Activated T-helper 9 cell treated with anti-CD3 and anti-CD28 coated beads, Interleukin-2, amount 50 U/mL, for 16 hours (primary cell): ENCODE measurements around the gene SLC34A3.
"Not testable (repeated sequence)": the region's sequence is repeated elsewhere in the genome, so short reads cannot be mapped to it uniquely, and the experiment has no call there.

Experiments
- DNase-seq: peaks from one replicate; pipeline ENCODE4 v3.0.0-alpha.2; 2020; ENCODE audit warnings: low read depth

The SLC34A3 gene

DNA sequence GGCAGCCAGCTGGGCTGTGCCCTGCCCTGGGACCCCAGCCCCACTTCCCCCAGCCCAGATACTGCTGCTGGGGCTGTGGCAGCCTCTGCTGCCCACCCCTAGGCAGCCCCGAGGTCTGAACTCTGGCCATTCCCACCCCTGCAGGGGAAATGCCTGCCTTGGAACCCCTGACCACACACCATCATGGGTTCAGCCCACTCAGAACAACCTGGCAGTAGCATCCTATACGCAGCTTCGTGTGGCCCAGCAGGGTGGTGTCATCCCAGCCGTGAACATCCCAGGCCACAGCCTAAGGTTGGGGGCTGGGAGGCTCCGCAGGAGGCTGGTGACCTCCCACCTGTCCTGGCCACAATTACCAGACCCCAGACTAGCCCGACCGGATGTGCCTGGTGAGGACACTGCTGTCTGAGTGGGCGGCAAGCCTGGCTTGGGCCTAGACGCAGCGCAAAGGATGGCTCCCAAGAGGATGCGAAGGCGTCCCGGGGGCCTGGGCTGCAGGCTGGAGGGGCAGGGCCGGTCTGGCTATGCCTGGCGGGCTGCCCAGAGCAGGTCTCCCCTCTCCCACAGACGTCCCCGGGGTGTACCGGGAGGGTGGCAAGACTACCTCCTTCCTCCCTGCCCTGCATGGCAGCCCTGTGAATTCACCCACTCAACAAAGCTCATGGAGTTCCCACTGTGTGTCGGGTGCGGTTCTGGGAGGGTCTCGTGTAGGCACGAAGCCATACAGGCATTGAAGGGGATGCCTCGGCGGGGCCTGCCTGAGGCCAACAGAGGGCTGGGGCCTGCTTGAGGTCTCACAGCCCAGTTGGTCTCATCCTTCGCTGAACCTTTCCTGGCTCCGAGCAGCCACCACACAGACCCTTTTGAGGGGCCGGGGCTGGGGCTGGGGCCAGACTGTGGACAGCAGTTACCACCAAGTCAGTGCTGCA is 1.5 kb upstream of the SLC34A3 start:
- DNase-seq = no peak

DNA sequence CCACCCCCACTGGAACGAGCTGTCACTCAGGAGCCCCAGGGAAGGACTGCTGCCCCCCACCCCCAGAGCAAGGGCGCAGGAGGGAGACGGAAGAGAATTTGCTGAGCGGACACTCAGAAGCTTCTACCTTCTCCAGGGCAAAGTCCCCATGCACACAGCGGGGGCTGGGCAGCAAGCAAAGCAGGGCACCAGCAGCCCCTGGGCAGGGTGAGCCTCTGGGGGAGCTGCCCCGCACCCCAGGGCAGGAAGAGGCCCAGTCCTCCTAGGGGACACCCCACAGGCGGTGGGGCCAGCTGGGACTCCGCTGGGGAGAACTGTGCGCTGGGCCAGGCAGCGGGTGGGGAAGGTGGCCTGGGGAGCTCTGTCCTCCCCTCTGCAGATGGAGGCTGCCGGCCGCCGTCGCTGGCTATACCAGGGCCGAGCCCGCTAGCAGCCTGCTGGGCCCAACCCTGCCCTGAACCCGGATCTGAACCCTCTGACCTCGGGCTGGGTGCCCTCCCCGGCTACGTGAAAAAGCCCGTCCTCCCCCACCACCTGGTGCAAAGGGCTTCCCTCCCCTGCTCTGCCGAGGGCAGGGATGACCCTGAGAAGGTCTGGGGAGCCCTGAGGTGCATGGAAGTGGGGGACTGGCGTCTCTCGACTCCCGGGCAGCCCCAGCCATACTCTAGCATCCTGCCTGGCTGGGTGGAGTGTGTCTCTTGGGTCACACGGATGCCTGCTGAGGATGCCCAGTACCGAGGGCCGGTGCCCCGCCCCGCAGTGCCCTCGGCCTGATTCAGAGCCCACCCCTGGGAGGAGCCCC is 597 bp upstream of the SLC34A3 start:
- DNase-seq = no peak

DNA sequence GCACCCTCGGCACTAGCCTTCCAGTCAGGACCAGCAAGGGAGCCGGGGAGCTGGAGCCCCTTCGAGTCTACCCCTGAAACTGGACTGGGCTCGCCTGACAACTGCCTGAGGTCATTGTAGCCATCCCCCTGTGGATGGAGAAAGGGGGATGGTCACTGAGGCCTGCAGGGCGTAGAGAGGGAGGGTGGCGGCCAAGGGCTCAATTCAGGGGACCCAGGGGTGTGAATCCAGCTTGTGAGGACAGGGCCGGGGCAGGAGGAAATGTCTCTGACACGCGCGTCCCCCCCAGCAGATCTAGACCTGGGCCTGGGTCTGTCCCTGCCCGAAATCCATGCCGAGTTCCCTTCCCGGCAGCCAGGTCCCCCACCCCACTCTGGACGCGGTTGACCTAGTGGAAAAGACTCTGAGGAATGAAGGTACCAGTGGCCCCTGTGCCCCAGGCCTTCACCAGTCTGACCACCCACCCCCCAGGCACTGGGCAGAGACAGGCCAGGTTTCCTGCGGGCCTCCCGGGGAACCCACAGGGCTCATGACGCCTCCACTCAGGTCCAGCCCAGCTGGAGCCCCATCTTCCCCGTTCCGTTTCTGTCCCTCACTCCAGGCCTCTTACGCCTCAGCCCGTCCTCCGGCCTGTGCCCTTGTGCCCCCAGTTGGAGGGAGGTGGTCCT is 805 bp downstream of the SLC34A3 start:
- DNase-seq = no peak

DNA sequence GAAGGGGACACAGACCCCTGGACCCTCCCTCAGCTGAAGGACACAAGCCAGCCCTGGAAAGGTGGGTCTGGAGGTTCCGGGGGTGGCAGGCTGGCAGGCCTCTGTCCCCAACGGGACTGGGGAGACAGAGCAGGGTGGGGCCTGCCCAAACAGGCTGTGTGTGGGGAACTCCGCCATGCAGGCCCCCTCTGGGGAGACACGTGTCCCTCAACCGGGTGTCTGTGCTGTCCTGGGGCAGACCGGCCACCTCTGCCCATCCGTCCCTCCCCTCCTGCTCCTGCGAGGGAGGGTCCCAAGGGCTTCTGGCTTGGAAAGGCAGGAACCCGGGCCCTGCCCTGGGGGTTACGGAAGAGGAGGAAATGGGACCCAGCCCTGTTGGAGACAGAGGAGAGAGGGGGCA is 1.4 kb downstream of the SLC34A3 start:
- DNase-seq = no peak

DNA sequence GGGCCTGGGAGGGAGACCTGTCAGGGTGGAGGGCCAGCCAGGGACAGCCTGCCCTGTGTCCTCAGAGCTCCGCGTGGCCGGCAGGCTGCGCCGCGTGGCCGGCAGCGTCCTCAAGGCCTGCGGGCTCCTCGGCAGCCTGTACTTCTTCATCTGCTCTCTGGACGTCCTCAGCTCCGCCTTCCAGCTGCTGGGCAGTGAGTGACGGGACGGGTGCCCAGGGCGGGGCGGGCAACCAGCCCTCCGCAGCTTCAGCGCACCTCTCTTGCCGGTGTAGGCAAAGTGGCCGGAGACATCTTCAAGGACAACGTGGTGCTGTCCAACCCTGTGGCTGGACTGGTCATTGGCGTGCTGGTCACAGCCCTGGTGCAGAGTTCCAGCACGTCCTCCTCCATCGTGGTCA is 1.8 kb downstream of the SLC34A3 start:
- DNase-seq = no peak

DNA sequence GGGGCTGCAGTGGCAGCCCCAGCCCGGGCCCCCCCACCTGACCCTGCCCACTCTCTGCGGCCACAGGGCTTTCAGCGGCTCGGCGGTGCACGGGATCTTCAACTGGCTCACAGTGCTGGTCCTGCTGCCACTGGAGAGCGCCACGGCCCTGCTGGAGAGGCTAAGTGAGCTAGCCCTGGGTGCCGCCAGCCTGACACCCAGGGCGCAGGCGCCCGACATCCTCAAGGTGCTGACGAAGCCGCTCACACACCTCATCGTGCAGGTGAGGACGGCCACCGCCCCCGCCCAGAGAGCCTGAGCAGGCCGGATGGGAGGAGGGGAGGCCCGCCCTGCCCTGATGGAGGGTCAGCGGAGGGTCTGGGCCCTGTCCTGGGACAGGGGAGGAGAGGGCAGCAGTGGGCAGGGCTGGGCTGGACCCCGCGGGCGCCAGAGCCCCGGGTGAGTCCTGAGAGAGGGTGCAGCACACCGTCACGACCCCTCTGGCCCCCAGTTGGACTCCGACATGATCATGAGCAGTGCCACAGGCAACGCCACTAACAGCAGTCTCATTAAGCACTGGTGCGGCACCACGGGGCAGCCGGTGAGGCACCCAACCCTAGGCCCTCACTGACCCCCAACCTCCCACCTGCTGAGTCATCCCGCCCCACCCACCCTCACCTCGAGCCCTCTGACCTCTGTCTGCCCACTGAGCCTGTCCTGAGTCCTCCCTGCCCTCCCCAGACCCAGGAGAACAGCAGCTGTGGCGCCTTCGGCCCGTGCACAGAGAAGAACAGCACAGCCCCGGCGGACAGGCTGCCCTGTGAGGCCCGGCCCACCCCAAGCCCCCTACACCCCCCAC is 2.7 kb downstream of the SLC34A3 start:
- no peak for DNase-seq

DNA sequence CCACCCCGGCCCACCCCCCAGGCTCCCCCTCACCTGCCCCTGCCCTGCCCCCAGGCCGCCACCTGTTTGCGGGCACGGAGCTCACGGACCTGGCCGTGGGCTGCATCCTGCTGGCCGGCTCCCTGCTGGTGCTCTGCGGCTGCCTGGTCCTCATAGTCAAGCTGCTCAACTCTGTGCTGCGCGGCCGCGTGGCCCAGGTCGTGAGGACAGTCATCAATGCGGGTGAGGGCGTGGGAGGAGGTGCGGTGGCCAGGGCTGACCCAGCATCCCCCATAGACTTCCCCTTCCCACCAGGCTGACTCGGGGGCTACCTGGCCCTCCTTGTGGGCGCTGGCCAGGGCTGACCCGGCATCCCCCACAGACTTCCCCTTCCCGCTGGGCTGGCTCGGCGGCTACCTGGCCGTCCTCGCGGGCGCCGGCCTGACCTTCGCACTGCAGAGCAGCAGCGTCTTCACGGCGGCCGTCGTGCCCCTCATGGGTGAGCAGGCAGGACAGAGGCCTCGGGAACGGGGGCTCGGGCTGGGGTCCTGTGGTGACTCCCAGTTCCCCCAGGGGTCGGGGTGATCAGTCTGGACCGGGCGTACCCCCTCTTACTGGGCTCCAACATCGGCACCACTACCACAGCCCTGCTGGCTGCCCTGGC is 3.5 kb downstream of the SLC34A3 start:
- DNase-seq = no peak

DNA sequence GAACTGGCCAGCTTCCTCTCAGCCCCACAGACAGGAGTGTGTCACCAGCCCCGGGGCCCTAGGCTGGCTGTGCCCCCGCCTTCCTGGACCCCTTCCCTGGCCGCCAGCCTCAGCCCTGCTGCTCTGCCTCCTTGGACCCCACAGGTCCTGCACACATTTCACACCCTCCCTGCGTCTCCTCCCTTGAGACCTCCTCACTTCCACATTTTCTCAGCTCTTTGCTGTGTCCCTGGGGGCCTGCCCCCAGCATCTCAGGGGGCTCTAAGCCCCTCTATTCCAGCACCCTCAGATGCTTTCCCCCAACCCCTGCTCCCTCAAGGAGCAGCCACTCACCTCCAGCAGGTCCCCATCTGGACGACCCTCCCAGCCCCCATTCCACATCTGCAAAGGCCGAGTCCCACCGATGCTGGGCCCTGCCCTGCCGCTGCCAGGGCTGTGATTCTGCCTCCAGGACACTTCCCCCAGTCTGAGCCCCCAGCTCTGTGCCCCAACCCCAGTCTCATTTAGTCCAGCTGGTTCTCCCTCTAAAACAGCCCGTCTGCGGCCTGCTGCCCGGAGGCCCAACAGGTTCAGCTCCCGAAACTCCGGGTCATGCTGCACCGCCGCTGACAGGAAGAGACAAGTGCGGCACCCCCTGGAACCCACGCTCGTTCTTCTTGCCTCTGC is 4.2 kb downstream of the SLC34A3 start:
- DNase-seq = no peak

DNA sequence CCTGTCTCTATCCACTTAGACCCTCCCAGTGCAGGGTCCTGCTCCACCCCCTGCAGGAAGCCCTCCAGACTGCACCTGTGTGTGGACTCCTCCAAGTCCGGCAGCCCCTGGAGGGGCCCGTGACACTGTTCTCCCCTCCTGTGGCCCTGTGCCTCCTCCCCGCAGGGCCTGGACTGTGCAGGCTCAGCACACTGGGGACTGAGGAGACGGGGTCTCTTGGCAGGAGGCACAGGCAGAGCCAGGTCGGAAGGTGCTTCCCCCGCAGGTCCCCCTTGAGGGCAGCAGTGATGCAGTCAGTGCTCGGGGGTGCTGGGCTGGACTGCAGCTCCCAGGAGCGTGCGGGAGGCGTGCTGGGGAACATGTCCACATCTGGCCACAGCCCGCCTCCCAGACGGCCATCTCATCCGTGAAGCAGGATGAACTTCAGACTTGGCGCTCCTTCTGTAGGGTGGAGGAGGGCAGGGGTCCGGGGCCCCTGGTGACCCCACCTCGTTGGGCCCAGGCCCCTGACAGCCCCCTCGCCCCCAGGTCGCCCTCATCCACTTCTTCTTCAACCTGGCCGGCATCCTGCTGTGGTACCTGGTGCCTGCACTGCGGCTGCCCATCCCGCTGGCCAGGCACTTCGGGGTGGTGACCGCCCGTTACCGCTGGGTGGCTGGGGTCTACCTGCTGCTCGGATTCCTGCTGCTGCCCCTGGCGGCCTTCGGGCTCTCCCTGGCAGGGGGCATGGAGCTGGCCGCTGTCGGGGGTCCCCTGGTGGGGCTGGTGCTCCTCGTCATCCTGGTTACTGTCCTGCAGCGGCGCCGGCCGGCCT is 4.9 kb downstream of the SLC34A3 start:
- DNase-seq = no peak

DNA sequence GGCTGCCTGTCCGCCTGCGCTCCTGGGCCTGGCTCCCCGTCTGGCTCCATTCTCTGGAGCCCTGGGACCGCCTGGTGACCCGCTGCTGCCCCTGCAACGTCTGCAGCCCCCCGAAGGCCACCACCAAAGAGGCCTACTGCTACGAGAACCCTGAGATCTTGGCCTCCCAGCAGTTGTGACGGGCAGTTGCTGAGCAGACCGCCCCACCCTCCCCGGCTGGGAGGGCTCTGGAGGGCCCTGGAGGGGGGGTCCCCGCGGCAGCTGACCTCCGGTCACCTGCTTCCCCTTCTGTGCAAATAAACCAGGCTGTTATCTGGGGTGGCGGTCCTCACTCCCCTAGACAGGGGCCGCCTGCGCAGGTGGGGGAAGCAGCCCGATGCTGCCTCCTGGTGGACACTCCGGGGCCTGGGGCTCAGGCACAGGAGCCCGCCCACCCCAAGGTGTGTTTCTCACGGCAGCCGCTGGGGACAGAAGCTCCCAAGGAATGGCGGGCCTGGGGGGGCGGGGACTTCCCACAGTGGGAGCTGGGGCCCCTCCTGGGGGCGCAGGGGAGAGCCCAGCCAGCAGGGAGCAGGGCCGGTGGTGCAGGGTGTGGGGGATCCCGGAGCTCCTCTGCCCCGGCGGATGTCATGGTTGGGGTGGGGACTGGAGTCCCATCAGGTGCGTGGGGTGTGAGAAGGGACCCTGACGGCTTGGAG is 5.7 kb downstream of the SLC34A3 start:
- peak; percentile 85 for DNase-seq

DNA sequence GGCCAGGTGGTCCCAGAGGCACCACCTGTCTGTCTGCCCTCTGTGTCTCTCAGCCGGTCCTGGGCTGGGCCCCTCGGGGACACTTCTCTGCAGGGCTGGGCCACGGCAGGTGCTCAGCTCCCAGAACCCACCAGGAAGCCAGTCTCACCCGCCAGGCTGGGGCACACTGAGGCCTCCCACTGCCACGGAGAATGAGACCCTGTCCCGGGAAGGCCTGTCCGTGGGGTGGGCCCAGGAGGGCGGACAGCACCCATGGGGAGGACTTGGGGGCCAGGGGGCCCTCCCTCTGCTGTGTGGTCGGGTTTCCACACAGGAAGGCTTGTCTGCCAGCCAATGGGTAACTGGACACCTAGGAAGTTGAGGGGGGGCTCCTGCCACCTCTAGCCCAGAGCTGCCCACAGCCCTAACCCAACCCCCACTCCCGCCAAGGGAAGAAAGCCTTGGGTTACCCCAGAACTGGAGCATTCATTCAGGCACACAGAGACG is 6.3 kb downstream of the SLC34A3 start:
- no peak for DNase-seq

DNA sequence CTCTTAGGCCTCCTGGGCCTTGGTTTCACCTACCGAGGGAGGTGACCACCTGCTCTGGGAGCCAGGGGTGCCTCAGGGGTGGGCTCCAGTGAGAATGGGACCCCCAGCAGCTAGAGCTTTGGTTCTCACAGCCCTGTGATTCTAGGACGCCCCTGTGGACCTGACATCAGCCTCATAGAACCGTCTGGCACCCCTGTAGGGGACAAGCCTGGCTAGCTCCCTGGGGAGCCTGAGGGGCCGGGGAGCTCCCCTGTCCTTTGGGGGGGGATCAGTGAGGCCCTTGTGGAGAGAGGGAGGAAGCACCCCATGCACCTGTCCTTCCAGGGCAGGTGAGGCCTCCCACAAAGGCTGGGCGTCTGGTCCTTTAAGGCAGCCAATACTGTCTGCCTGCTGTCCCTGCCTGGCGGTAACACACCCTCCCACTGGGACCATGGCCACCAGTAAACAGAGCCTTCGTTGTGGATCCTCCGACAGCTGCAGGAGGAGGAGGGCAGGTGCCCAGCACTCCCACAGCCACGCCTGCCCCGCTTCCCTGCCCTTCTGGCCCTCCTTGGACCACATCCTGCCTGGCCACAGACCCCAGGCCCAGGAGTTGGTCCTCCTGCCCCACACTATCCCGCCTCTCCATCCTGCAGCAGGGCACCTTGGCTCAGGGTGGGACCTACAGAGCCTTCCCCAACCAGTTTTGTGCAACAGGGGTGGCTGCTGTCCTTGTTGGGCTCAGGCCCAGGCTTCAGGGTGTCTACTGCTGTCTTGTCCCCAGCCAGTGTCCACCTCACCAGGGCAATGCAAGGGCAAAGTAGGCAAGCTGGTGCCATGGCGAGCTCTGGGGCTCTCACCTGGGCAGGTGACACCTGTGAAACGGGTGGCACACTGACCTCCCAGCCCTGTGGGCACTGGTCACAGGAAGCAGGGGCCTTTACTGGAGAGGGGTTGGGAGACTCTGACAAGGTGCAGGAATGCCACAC is 7.3 kb downstream of the SLC34A3 start:
- no peak for DNase-seq

DNA sequence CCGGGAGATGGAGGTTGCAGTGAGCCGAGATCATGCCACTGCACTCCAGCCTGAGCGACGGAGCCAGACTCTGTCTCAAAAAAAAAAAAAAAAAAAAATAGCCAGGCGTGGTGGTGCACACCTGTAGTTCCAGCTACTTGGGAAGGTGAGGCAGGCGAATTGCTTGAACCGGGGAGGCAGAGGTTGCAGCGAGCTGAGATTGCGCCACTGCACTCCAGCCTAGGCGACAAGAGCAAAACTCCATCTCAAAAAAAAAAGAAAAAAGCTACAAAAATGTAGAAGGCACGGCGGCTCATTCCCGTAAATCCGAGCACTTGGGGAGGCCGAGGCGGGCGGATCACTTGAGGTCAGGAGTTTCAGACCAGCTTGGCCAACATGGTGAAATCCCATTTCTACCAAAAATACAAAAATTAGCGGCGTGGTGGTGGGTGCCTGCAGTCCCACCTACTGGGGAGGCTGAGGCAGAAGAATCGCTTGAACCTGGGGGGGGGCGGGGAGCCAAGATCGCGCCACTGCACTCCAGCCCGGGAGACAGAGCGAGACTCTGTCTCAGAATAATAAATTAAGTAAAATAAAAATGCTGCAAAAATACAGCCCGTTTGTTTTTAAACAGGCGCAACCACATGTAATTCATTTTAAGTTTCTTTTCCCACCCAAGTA is 9.0 kb downstream of the SLC34A3 start:
- DNase-seq = not testable (repeated sequence)

DNA sequence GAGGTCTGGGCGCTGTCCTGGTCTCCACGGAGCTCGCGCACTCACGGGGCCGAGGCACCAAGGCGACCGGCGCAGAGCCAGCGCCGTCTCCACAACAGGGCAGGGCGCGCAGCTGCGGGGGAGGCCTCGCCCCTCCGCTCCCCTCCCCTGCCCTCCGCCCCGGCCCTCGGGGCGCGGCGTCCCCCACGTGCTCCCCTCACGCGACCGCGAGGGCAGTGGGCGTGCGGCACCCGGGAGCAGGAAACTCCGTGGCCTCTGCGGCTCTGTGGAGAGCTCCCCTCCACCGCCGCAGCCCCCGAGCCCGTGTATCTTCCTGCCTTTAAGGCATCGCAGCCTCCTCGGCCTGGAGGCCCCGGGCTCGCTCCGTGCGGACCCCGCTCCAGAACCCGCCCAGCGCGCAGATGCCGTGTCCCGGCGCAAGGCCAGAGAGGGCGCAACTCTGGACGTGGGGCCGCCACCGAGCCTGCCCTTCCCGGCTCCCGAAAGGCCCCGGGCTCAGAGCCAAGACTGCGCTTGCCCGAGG is 9.7 kb downstream of the SLC34A3 start:
- DNase-seq = peak; percentile 59

DNA sequence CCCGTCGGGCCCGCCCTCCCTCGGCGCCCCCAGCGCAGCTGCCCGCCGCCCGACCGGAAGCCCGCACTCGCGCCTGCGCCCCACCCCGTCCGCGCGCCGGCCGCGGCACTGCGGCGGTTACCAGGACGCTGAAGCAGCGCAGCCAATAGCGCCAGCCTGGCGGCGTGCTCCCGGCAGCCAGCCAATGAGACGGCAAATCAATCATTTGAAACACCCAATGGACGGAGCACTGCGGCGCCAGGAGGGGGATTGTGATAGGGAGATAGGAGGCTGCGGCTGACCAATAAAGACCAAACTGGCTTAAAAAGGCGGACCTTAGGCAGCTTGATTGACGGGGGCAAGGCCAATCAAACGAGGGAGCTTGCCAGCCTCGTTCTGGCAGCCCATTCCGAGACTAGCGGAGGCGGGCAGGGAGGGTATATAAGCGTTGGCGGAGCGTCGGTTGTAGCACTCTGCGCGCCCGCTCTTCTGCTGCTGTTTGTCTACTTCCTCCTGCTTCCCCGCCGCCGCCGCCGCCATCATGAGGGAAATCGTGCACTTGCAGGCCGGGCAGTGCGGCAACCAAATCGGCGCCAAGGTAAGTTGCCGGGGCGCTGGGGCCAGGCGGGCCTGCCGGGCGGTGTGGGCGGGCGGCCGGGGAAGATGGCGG is 10.3 kb downstream of the SLC34A3 start, which contains the start of gene TUBB4B:
Gene TUBB4B (plus strand): TSS at position 447 of the 649 bp plus-strand sequence. CDS start 74 bp downstream, at position 521.
- DNase-seq = peak; percentile 95
